Fibroblast of pulmonary artery (primary cell): ENCODE measurements around the gene GAD1.

Experiments
- DNase-seq: peaks from one replicate; pipeline ENCODE4 v3.0.0-alpha.2; 2010; ENCODE audit warnings: low read depth
- H3K4me3 ChIP-seq: replicated peaks from 2 replicates; pipeline ENCODE4 v1.5.1; 2011; ENCODE audit warnings: low read depth, mild to moderate bottlenecking, control low read depth, low read length, moderate library complexity
- CTCF ChIP-seq: IDR thresholded peaks from 2 replicates; pipeline ENCODE4 v1.5.1; 2011; ENCODE audit warnings: mild to moderate bottlenecking, control low read depth, low read length, inconsistent platforms; ENCODE audit errors: missing control alignments

GAD1 gene

GRCh38 chr2:170862286-170862902 lies 45.7 kb downstream of the GAD1 start:
- no peak overlapping the region for H3K4me3 ChIP-seq
- no peak for TF ChIP-seq CTCF
- DNase-seq, result no peak

- no peak for DNase-seq
- no peak overlapping the region for H3K4me3 ChIP-seq
- TF ChIP-seq CTCF, result no peak
Measured at GRCh38 chr2:170863087-170863486, 46.4 kb downstream of the GAD1 start.

GRCh38 chr2:170869036-170869435 lies 52.3 kb downstream of the GAD1 start:
- no peak for DNase-seq
- TF ChIP-seq CTCF, result no peak
- H3K4me3 ChIP-seq, result no peak overlapping the region

- TF ChIP-seq CTCF, result no peak
- no peak for DNase-seq
- H3K4me3 ChIP-seq, result no peak overlapping the region
Measured at GRCh38 chr2:170869461-170869860, 52.8 kb downstream of the GAD1 start.

- peak; percentile 98 for TF ChIP-seq CTCF
- H3K4me3 ChIP-seq, result peak overlapping the region; percentile 19
- peak; percentile 72 for DNase-seq
Measured at GRCh38 chr2:170873035-170873692, 56.5 kb downstream of the GAD1 start.

- no peak overlapping the region for H3K4me3 ChIP-seq
- TF ChIP-seq CTCF, result no peak
- DNase-seq, result no peak
Measured at GRCh38 chr2:170878066-170878465, 61.4 kb downstream of the GAD1 start.

GRCh38 chr2:170878505-170878904 lies 61.8 kb downstream of the GAD1 start:
- no peak for TF ChIP-seq CTCF
- DNase-seq, result no peak
- no peak overlapping the region for H3K4me3 ChIP-seq
